A673 (cell line): ENCODE data around the gene ATF3. TPM values are rescaled to one million over a fixed set of nuclear protein-coding genes. Genes with fewer than 3 reads are reported as not detected.

ENCODE experiments used
- BruUV-seq: library from RNA; stranded (reverse); fragments of 400-500 nt; replicated peaks from 2 replicates; lab custom pipeline; 2021; lab: Mats Ljungman, UMichigan
- CTCF ChIA-PET: fragments of 300-600 bp; sonication (Branson Sonifier 250); formaldehyde crosslinking; loops from one replicate; lab custom pipeline; 2022; ENCODE audit warnings: antibody characterized with exemption; lab: Charles Lee
- POLR2A ChIA-PET: fragments of 300-600 bp; sonication (Branson Sonifier 250); formaldehyde crosslinking; loops from one replicate; lab custom pipeline; 2022; ENCODE audit warnings: antibody characterized with exemption; ENCODE audit not compliant: low non-redundant PET; lab: Charles Lee
- DNase-seq: peaks from one replicate; pipeline ENCODE4 v3.0.0-alpha.2; 2015; ENCODE audit warnings: low spot score
- H3K27ac ChIP-seq: fragments of 200-600 bp; sonication (generic); 2 replicates; pipeline ENCODE4 v1.5.1; 2016; ENCODE audit warnings: mixed run types, low read depth, mild to moderate bottlenecking, mixed read lengths, antibody characterized with exemption, low read length; ENCODE audit not compliant: poor library complexity, severe bottlenecking
- H3K27me3 ChIP-seq: fragments of 200-600 bp; sonication (generic); replicated peaks from 2 replicates; pipeline ENCODE4 v1.6.1; 2017; ENCODE audit warnings: mixed run types, low read depth, mild to moderate bottlenecking, mixed read lengths, antibody characterized with exemption, low read length; ENCODE audit not compliant: insufficient read depth, poor library complexity
- H3K36me3 ChIP-seq: fragments of 200-600 bp; sonication (generic); 2 replicates; pipeline ENCODE4 v1.6.1; 2016; ENCODE audit warnings: mixed run types, mild to moderate bottlenecking, mixed read lengths, antibody characterized with exemption, low read length; ENCODE audit not compliant: insufficient read depth, poor library complexity, severe bottlenecking
- H3K4me1 ChIP-seq: fragments of 200-600 bp; sonication (generic); 2 replicates; pipeline ENCODE4 v1.6.1; 2017; ENCODE audit warnings: mixed run types, mild to moderate bottlenecking, mixed read lengths, antibody characterized with exemption, low read length; ENCODE audit not compliant: insufficient read depth, poor library complexity, severe bottlenecking
- H3K4me3 ChIP-seq: fragments of 200-600 bp; sonication (generic); 2 replicates; pipeline ENCODE4 v1.5.1; 2016; ENCODE audit warnings: low read depth, mixed run types, mild to moderate bottlenecking, mixed read lengths, low read length; ENCODE audit not compliant: poor library complexity, severe bottlenecking
- H3K9me3 ChIP-seq: fragments of 200-600 bp; sonication (generic); 2 replicates; pipeline ENCODE4 v1.6.1; 2016; ENCODE audit warnings: mixed run types, low read depth, mild to moderate bottlenecking, mixed read lengths, antibody characterized with exemption, low read length; ENCODE audit not compliant: poor library complexity, severe bottlenecking
- EZH2 ChIP-seq: fragments of 200-600 bp; sonication (generic); IDR thresholded peaks from 2 replicates; pipeline ENCODE4 v1.6.1; 2017; ENCODE audit warnings: borderline replicate concordance, low read depth, mild to moderate bottlenecking, mixed read lengths, antibody characterized with exemption, low read length; ENCODE audit not compliant: poor library complexity, severe bottlenecking
- intact Hi-C: fragments of 100-400 bp; cut with micrococcal nuclease; formaldehyde crosslinking; loops from one replicate; pipeline ENCODE4 v1.10.0; 2022; ENCODE audit not compliant: unreplicated experiment
- total RNA-seq: library from RNA; stranded (reverse); gene quantifications from 2 replicates; pipeline ENCODE4 v1.2.3, GENCODE V29; 2021
- TF ChIP-seq, protein P1 (sequence below): fragments of 300-800, 200-600 bp; sonication (generic); conservative IDR thresholded peaks from 2 replicates; pipeline ENCODE4 v1.5.1; 2017; ENCODE audit warnings: low read depth, mild to moderate bottlenecking, antibody characterized with exemption, low read length, moderate library complexity, mixed read lengths

ATF3 gene
- total RNA-seq, 1 experiment from 2014 or later: 16.0 TPM

GRCh38 chr1:212644866-212645545 lies 36.4 kb downstream of the ATF3 start:
- no peak for TF ChIP-seq EZH2
- TF ChIP-seq, protein P1, sequence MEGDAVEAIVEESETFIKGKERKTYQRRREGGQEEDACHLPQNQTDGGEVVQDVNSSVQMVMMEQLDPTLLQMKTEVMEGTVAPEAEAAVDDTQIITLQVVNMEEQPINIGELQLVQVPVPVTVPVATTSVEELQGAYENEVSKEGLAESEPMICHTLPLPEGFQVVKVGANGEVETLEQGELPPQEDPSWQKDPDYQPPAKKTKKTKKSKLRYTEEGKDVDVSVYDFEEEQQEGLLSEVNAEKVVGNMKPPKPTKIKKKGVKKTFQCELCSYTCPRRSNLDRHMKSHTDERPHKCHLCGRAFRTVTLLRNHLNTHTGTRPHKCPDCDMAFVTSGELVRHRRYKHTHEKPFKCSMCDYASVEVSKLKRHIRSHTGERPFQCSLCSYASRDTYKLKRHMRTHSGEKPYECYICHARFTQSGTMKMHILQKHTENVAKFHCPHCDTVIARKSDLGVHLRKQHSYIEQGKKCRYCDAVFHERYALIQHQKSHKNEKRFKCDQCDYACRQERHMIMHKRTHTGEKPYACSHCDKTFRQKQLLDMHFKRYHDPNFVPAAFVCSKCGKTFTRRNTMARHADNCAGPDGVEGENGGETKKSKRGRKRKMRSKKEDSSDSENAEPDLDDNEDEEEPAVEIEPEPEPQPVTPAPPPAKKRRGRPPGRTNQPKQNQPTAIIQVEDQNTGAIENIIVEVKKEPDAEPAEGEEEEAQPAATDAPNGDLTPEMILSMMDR: no peak
- H3K4me1 ChIP-seq: no peaks in the 10 kb centered on the region
- H3K4me3 ChIP-seq: no peak overlapping the region
- no peaks in the 10 kb centered on the region for H3K9me3 ChIP-seq
- no peaks in the 10 kb centered on the region for H3K36me3 ChIP-seq
- ChIA-PET POLR2A (no interaction called here), CTCF (interaction anchor here (1.1 kb wide), 1 partner anchor 20 kb away, joined by 5 read pairs; no protein-coding TSS in a partner anchor)
- intact Hi-C loops: no loop called here
- no peaks in the 10 kb centered on the region for H3K27me3 ChIP-seq
- BruUV-seq: no TSS peak
- H3K27ac ChIP-seq: no peak overlapping the region
- no peak for DNase-seq

GRCh38 chr1:212645546-212646543 lies 37.3 kb downstream of the ATF3 start:
- Histone ChIP-seq H3K27ac (no peak overlapping the region), H3K4me3 (no peak overlapping the region), H3K9me3 (no peaks in the 10 kb centered on the region), H3K4me1 (no peaks in the 10 kb centered on the region), H3K27me3 (no peaks in the 10 kb centered on the region), H3K36me3 (no peaks in the 10 kb centered on the region)
- intact Hi-C loops: no loop called here
- POLR2A ChIA-PET: interaction anchor here (0.5 kb wide), 1 partner anchor 668 kb away, joined by 3 read pairs; no protein-coding TSS in a partner anchor
- no peak for TF ChIP-seq EZH2
- TF ChIP-seq, protein P1: no peak
- DNase-seq: no peak
- CTCF ChIA-PET: interaction anchor here (1.1 kb wide), 1 partner anchor 19 kb away, joined by 5 read pairs; no protein-coding TSS in a partner anchor
- BruUV-seq: no TSS peak

GRCh38 chr1:212646588-212646987 lies 38.0 kb downstream of the ATF3 start:
- Histone ChIP-seq H3K36me3 (no peaks in the 10 kb centered on the region), H3K27me3 (no peaks in the 10 kb centered on the region), H3K4me1 (no peaks in the 10 kb centered on the region), H3K27ac (no peak overlapping the region), H3K9me3 (no peaks in the 10 kb centered on the region), H3K4me3 (no peak overlapping the region)
- BruUV-seq: no TSS peak
- intact Hi-C loops: no loop called here
- DNase-seq: no peak
- TF ChIP-seq, protein P1: no peak
- no peak for TF ChIP-seq EZH2
- ChIA-PET CTCF (interaction anchor here (1.1 kb wide), 1 partner anchor 18 kb away, joined by 5 read pairs; no protein-coding TSS in a partner anchor), POLR2A (no interaction called here)
